SK-N-SH treated with all-trans-retinoic acid at 6 μM for 48 hours (cell line): ENCODE data around the gene MRPL48.
A peak's percentile ranks its signal among the peaks of the same experiment; 100 is the strongest.

ENCODE experiments used
- ATAC-seq: fragments of 200-7000 bp; cut with Tn5 transposase; 3 replicates; pipeline ENCODE4 v1.9.1; 2020; ENCODE audit warnings: mild to moderate bottlenecking, moderate library complexity
- BACH2 ChIP-seq: fragments of 250-450 bp; sonication (Bioruptor Pico); IDR thresholded peaks from 2 replicates; pipeline ENCODE4 v1.9.0; 2021; ENCODE audit warnings: mild to moderate bottlenecking, borderline replicate concordance
- CSDC2 ChIP-seq: fragments of 250-450 bp; sonication (Bioruptor Pico); IDR thresholded peaks from 2 replicates; pipeline ENCODE4 v1.5.0; 2020; ENCODE audit warnings: mild to moderate bottlenecking, moderate library complexity
- ESRRG ChIP-seq: fragments of 250-450 bp; sonication (Bioruptor Pico); IDR thresholded peaks from 2 replicates; pipeline ENCODE4 v1.6.1; 2021; ENCODE audit warnings: mild to moderate bottlenecking
- GLIS3 ChIP-seq: fragments of 250-450 bp; sonication (Bioruptor Pico); IDR thresholded peaks from 2 replicates; pipeline ENCODE4 v1.5.0; 2020; ENCODE audit warnings: mild to moderate bottlenecking, moderate library complexity
- ISL1 ChIP-seq: fragments of 250-450 bp; sonication (Bioruptor Pico); IDR thresholded peaks from 2 replicates; pipeline ENCODE4 v2.1.2; 2022; ENCODE audit warnings: mild to moderate bottlenecking, moderate library complexity
- OSR1 ChIP-seq: fragments of 250-450 bp; sonication (Bioruptor Pico); IDR thresholded peaks from 2 replicates; pipeline ENCODE4 v1.8.0; 2022; ENCODE audit warnings: moderate library complexity, mild to moderate bottlenecking, inconsistent platforms
- RARB ChIP-seq: fragments of 250-450 bp; sonication (Bioruptor Pico); IDR thresholded peaks from 2 replicates; pipeline ENCODE4 v1.8.0; 2021; ENCODE audit warnings: mild to moderate bottlenecking, moderate library complexity
- SNAI2 ChIP-seq: fragments of 250-450 bp; sonication (Bioruptor Pico); IDR thresholded peaks from 2 replicates; pipeline ENCODE4 v1.5.0; 2020; ENCODE audit warnings: mild to moderate bottlenecking, moderate library complexity
- TCF4 ChIP-seq: fragments of 250-450 bp; sonication (Bioruptor Pico); IDR thresholded peaks from 2 replicates; pipeline ENCODE4 v1.8.0; 2021; ENCODE audit warnings: mild to moderate bottlenecking, moderate library complexity, borderline replicate concordance
- TOX ChIP-seq: fragments of 250-450 bp; sonication (Bioruptor Pico); IDR thresholded peaks from 2 replicates; pipeline ENCODE4 v1.8.0; 2021; ENCODE audit warnings: mild to moderate bottlenecking, moderate library complexity, borderline replicate concordance
- ZC3H10 ChIP-seq: fragments of 250-450 bp; sonication (Bioruptor Pico); IDR thresholded peaks from 2 replicates; pipeline ENCODE4 v1.5.1; 2021; ENCODE audit warnings: mild to moderate bottlenecking, moderate library complexity
- ZFP3 ChIP-seq: fragments of 250-450 bp; sonication (Bioruptor Pico); IDR thresholded peaks from 2 replicates; pipeline ENCODE4 v1.5.0; 2020; ENCODE audit warnings: mild to moderate bottlenecking, moderate library complexity
- ZFP30 ChIP-seq: fragments of 450-650 bp; formaldehyde crosslinking; IDR thresholded peaks from 2 replicates; pipeline ENCODE4 v1.5.0; 2022; ENCODE audit warnings: mild to moderate bottlenecking, moderate library complexity
- ZNF565 ChIP-seq: fragments of 450-650 bp; formaldehyde crosslinking; conservative IDR thresholded peaks from 2 replicates; pipeline ENCODE4 v1.5.0; 2020; ENCODE audit warnings: low read depth, mild to moderate bottlenecking, moderate library complexity
- ZNF70 ChIP-seq: fragments of 450-650 bp; formaldehyde crosslinking; IDR thresholded peaks from 2 replicates; pipeline ENCODE4 v1.5.0; 2020; ENCODE audit warnings: mild to moderate bottlenecking, moderate library complexity
- TF ChIP-seq, protein P1 (sequence below): fragments of 250-450 bp; sonication (Bioruptor Pico); IDR thresholded peaks from 2 replicates; pipeline ENCODE4 v1.8.0; 2020; ENCODE audit warnings: mild to moderate bottlenecking, moderate library complexity, borderline replicate concordance
- TF ChIP-seq, protein P2 (sequence below): fragments of 250-450 bp; sonication (Bioruptor Pico); IDR thresholded peaks from 2 replicates; pipeline ENCODE4 v1.5.0; 2020; ENCODE audit warnings: mild to moderate bottlenecking, moderate library complexity
- TF ChIP-seq, protein P3 (sequence below): fragments of 250-450 bp; sonication (Bioruptor Pico); IDR thresholded peaks from 2 replicates; pipeline ENCODE4 v1.5.1; 2020; ENCODE audit warnings: low read depth, mild to moderate bottlenecking, moderate library complexity
- TF ChIP-seq, protein P4 (sequence below): fragments of 250-450 bp; sonication (Bioruptor Pico); IDR thresholded peaks from 2 replicates; pipeline ENCODE4 v1.5.1; 2021; ENCODE audit warnings: mild to moderate bottlenecking, moderate library complexity

MRPL48 gene

DNA sequence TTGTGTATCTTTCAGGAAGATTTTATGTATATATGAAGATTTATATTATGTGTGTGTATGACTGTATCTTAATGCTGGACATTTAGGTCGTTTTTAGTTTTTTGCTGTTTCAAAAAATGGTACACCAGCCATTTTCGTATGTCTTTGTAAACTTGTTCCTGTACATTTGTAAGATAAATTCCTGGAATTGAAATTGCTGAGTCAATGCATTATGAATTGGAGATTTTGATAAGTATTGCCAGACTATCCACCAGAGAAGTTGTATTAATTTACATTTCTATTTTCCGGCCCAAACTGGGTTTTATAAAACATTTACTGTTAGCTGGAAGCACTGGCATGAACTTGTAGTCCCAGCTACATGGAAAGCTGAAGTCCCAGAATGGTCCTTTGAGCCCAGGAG is 24.6 kb downstream of the MRPL48 start:
- no peak for TF ChIP-seq SNAI2 (CRISPR knock-in tag)
- TF ChIP-seq TCF4 (CRISPR knock-in tag): no peak
- TF ChIP-seq ISL1: no peak
- TF ChIP-seq, protein P1, sequence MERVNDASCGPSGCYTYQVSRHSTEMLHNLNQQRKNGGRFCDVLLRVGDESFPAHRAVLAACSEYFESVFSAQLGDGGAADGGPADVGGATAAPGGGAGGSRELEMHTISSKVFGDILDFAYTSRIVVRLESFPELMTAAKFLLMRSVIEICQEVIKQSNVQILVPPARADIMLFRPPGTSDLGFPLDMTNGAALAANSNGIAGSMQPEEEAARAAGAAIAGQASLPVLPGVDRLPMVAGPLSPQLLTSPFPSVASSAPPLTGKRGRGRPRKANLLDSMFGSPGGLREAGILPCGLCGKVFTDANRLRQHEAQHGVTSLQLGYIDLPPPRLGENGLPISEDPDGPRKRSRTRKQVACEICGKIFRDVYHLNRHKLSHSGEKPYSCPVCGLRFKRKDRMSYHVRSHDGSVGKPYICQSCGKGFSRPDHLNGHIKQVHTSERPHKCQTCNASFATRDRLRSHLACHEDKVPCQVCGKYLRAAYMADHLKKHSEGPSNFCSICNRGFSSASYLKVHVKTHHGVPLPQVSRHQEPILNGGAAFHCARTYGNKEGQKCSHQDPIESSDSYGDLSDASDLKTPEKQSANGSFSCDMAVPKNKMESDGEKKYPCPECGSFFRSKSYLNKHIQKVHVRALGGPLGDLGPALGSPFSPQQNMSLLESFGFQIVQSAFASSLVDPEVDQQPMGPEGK (CRISPR knock-in tag): no peak
- TF ChIP-seq ZFP3 (CRISPR knock-in tag): no peak
- TF ChIP-seq ZNF70 (CRISPR knock-in tag): no peak
- TF ChIP-seq, protein P2, sequence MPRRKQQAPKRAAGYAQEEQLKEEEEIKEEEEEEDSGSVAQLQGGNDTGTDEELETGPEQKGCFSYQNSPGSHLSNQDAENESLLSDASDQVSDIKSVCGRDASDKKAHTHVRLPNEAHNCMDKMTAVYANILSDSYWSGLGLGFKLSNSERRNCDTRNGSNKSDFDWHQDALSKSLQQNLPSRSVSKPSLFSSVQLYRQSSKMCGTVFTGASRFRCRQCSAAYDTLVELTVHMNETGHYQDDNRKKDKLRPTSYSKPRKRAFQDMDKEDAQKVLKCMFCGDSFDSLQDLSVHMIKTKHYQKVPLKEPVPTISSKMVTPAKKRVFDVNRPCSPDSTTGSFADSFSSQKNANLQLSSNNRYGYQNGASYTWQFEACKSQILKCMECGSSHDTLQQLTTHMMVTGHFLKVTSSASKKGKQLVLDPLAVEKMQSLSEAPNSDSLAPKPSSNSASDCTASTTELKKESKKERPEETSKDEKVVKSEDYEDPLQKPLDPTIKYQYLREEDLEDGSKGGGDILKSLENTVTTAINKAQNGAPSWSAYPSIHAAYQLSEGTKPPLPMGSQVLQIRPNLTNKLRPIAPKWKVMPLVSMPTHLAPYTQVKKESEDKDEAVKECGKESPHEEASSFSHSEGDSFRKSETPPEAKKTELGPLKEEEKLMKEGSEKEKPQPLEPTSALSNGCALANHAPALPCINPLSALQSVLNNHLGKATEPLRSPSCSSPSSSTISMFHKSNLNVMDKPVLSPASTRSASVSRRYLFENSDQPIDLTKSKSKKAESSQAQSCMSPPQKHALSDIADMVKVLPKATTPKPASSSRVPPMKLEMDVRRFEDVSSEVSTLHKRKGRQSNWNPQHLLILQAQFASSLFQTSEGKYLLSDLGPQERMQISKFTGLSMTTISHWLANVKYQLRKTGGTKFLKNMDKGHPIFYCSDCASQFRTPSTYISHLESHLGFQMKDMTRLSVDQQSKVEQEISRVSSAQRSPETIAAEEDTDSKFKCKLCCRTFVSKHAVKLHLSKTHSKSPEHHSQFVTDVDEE (CRISPR knock-in tag): no peak
- TF ChIP-seq BACH2 (CRISPR knock-in tag): no peak
- TF ChIP-seq OSR1: no peak
- TF ChIP-seq, protein P3, sequence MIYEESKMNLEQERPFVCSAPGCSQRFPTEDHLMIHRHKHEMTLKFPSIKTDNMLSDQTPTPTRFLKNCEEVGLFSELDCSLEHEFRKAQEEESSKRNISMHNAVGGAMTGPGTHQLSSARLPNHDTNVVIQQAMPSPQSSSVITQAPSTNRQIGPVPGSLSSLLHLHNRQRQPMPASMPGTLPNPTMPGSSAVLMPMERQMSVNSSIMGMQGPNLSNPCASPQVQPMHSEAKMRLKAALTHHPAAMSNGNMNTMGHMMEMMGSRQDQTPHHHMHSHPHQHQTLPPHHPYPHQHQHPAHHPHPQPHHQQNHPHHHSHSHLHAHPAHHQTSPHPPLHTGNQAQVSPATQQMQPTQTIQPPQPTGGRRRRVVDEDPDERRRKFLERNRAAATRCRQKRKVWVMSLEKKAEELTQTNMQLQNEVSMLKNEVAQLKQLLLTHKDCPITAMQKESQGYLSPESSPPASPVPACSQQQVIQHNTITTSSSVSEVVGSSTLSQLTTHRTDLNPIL (CRISPR knock-in tag): no peak
- TF ChIP-seq RARB (CRISPR knock-in tag): no peak
- no peak for TF ChIP-seq GLIS3 (CRISPR knock-in tag)
- no peak for TF ChIP-seq TOX (CRISPR knock-in tag)
- TF ChIP-seq, all 23 proteins: peak for 0
- ATAC-seq: no peak

DNA sequence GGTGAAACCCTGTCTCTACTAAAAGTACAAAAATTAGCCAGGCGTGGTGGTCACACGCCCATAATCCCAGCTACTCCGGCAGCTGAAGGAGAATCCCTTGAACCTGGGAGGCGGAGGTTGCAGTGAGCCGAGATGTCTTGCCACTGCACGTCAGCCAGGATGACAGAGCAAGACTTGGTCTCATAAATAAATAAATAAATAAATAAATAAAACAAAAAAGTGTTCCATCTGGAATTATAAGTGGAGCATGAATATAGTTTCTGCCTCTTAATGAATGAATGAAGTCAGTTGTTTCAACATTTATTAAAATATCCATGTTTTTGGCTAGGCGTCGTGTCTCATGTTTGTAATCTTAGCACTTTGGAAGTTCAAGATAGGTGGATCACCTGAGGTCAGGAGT is 27.1 kb downstream of the MRPL48 start:
- ATAC-seq: no peak
- no peak for TF ChIP-seq ISL1
- no peak for TF ChIP-seq RARB (CRISPR knock-in tag)
- TF ChIP-seq ZC3H10: no peak
- no peak for TF ChIP-seq ESRRG (CRISPR knock-in tag)
- TF ChIP-seq CSDC2 (CRISPR knock-in tag): no peak
- TF ChIP-seq ZFP30 (CRISPR knock-in tag): no peak
- no peak for TF ChIP-seq ZNF565 (CRISPR knock-in tag)
- TF ChIP-seq, protein P4, sequence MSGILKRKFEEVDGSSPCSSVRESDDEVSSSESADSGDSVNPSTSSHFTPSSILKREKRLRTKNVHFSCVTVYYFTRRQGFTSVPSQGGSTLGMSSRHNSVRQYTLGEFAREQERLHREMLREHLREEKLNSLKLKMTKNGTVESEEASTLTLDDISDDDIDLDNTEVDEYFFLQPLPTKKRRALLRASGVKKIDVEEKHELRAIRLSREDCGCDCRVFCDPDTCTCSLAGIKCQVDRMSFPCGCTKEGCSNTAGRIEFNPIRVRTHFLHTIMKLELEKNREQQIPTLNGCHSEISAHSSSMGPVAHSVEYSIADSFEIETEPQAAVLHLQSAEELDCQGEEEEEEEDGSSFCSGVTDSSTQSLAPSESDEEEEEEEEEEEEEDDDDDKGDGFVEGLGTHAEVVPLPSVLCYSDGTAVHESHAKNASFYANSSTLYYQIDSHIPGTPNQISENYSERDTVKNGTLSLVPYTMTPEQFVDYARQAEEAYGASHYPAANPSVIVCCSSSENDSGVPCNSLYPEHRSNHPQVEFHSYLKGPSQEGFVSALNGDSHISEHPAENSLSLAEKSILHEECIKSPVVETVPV: no peak
- TF ChIP-seq, protein P3 (CRISPR knock-in tag): no peak
- TF ChIP-seq, all 23 proteins: peak for 0

DNA sequence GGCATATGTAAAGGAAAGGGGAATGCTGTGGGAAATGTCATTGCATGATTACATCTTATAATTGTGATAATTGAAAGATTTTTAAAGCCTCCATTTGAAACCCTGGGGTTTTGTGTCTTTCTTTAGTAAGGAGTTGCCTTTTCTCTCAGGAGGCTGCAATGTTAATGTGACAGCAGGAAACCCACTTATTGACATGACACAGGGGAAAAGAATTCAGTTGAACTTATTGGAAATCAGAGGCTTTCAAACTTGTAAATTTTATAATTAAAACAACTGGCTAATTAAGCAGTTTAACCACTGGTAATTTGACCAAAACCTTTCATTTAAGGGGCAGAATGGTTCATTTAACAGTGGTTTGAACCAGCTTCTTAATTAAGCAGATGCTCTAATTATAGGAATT is 31.2 kb downstream of the MRPL48 start:
- ATAC-seq: no peak
- TF ChIP-seq, protein P1 (CRISPR knock-in tag): peak; percentile 31; the same call in 1 of the 2 replicates
- TF ChIP-seq ISL1 (peak; percentile 60), ESRRG (CRISPR knock-in tag) (no peak), TCF4 (CRISPR knock-in tag) (0 out of 2 replicates have a peak, but pooled peaks have one; percentile 35)
